HepG2 (cell line): ENCODE data around the gene SLC23A2. TPM values are rescaled to one million over a fixed set of nuclear protein-coding genes. Genes with fewer than 3 reads are reported as not detected.

ENCODE experiments used
- ATAC-seq: fragments of 200-7000 bp; cut with Tn5 transposase; 3 replicates; pipeline ENCODE4 v1.9.1; 2020; ENCODE audit warnings: mild to moderate bottlenecking, moderate library complexity
- BruUV-seq: library from RNA; stranded (reverse); fragments of 400-500 nt; replicated peaks from 2 replicates; lab custom pipeline; 2021; lab: Mats Ljungman, UMichigan
- CTCF ChIA-PET: fragments of 300-600 bp; formaldehyde crosslinking; extraction: SDS; loops from one replicate; lab custom pipeline; 2021; ENCODE audit warnings: low total read pairs, inconsistent platforms, low intra/inter-chr PET ratio; lab: Yijun Ruan, JAX
- POLR2A ChIA-PET: fragments of 350-600 bp; sonication (Branson Sonifier 250); formaldehyde crosslinking; loops from one replicate; lab custom pipeline; 2020; ENCODE audit warnings: antibody characterized with exemption, inconsistent platforms; lab: Yijun Ruan, JAX
- DNase-seq: peaks from one replicate; pipeline ENCODE4 v3.0.0-alpha.2; 2015; ENCODE audit warnings: low spot score
- FAIRE-seq: peaks from 3 replicates; lab custom pipeline; 2011; peaks lifted over from hg19 to GRCh38; lab: Jason Lieb, UNC
- H2AFZ ChIP-seq: one replicate; pipeline ENCODE4 v1.6.1; 2011; ENCODE audit warnings: low read length, inconsistent platforms
- H3K27ac ChIP-seq: fragments of 300-600 bp; 3 replicates; pipeline ENCODE4 v1.8.0; 2011; ENCODE audit warnings: mixed run types, mild to moderate bottlenecking, mixed read lengths, low read length, inconsistent platforms; ENCODE audit not compliant: insufficient read depth; ENCODE audit errors: extremely low read length
- H3K27me3 ChIP-seq, 2 experiments: fragments of 200-600 bp in 1 of 2; 2 replicates in 1 of 2; 3 replicates in 1 of 2; pipeline versions ENCODE4 v1.6.0 to v1.8.0; 2011; ENCODE audit warnings: low read length in 2 of 2, mild to moderate bottlenecking in 2 of 2, moderate library complexity in 2 of 2, inconsistent platforms in 1 of 2; ENCODE audit not compliant: insufficient read depth in 2 of 2, control insufficient read depth in 1 of 2
- H3K36me3 ChIP-seq, 2 experiments: fragments of 200-600 bp in 1 of 2; replicated peaks in 1 of 2; 2 replicates in 1 of 2; 3 replicates in 1 of 2; pipeline versions ENCODE4 v1.5.1 to v1.8.0; 2011; ENCODE audit warnings: low read length in 2 of 2, inconsistent platforms in 1 of 2; ENCODE audit not compliant: insufficient read depth in 2 of 2, control insufficient read depth in 1 of 2
- H3K4me1 ChIP-seq: 2 replicates; pipeline ENCODE4 v1.5.1; 2012; ENCODE audit warnings: low read length, inconsistent platforms; ENCODE audit not compliant: insufficient read depth
- H3K4me2 ChIP-seq: 2 replicates; pipeline ENCODE4 v1.6.0; 2011; ENCODE audit warnings: low read depth, low read length, inconsistent platforms
- H3K4me3 ChIP-seq, 3 experiments: fragments of 200-600 bp in 1 of 3; sonication (generic), shearing (Covaris generic) in 1 of 3; replicated peaks in 1 of 3; 2 replicates each; pipeline ENCODE4 v1.5.1; 2011 to 2016; ENCODE audit warnings: low read length in 3 of 3, inconsistent platforms in 2 of 3, low read depth in 2 of 3, mild to moderate bottlenecking in 2 of 3, control low read depth in 1 of 3, mixed read lengths in 1 of 3; ENCODE audit not compliant: insufficient read depth in 1 of 3
- H3K79me2 ChIP-seq: one replicate; pipeline ENCODE4 v1.6.1; 2011; ENCODE audit warnings: low read length, inconsistent platforms; ENCODE audit not compliant: insufficient read depth
- H3K9ac ChIP-seq: 2 replicates; pipeline ENCODE4 v1.6.0; 2011; ENCODE audit warnings: mild to moderate bottlenecking, low read depth, low read length, inconsistent platforms; ENCODE audit not compliant: insufficient read depth
- H3K9me3 ChIP-seq: 2 replicates; pipeline ENCODE4 v1.5.1; 2012; ENCODE audit warnings: mild to moderate bottlenecking, low read length
- H4K20me1 ChIP-seq: 2 replicates; pipeline ENCODE4 v1.6.0; 2011; ENCODE audit warnings: inconsistent platforms, mild to moderate bottlenecking, low read length, moderate library complexity; ENCODE audit not compliant: insufficient read depth
- ARHGAP35 ChIP-seq: sonication (generic); formaldehyde crosslinking; IDR thresholded peaks from 2 replicates; pipeline ENCODE4 v1.9.0; 2022; ENCODE audit warnings: mild to moderate bottlenecking, inconsistent platforms, moderate library complexity, missing genetic modification reagents, borderline replicate concordance
- CREB1 ChIP-seq, 2 experiments: fragments of 450-650 bp in 1 of 2; IDR thresholded peaks; 2 replicates each; pipeline ENCODE4 v1.6.1; 2016 to 2017; ENCODE audit warnings: control low read depth in 1 of 2, mild to moderate bottlenecking in 1 of 2, missing compliant biosample characterization in 1 of 2, missing genetic modification characterization in 1 of 2
- LCORL ChIP-seq, 2 experiments: fragments of 450-650 bp in 1 of 2; sonication (generic) in 1 of 2; formaldehyde crosslinking in 1 of 2; IDR thresholded peaks; 2 replicates each; pipeline versions ENCODE4 v1.5.0 to v1.6.1; 2017 to 2020; ENCODE audit warnings: antibody characterized with exemption in 1 of 2, missing genetic modification reagents in 1 of 2
- MBNL3 ChIP-seq: fragments of 250-450 bp; sonication (Bioruptor Pico); conservative IDR thresholded peaks from 2 replicates; pipeline ENCODE4 v1.8.0; 2022; ENCODE audit warnings: mild to moderate bottlenecking, inconsistent platforms
- NFE2L2 ChIP-seq: fragments of 150-350 bp; IDR thresholded peaks from 2 replicates; pipeline ENCODE4 v1.6.1; 2014; ENCODE audit warnings: low read length
- ZNF331 ChIP-seq: sonication (generic); formaldehyde crosslinking; IDR thresholded peaks from 2 replicates; pipeline ENCODE4 v1.4.0; 2020; ENCODE audit warnings: missing genetic modification reagents
- ZNF33B ChIP-seq: sonication (generic); formaldehyde crosslinking; IDR thresholded peaks from 2 replicates; pipeline ENCODE4 v1.5.1; 2020; ENCODE audit warnings: mild to moderate bottlenecking, missing genetic modification reagents
- WGBS: methylation state at CpG from one replicate; pipeline ENCODE4 v1.1.6; 2017; ENCODE audit warnings: low lambda C conversion rate; 5-methylcytosine and 5-hydroxymethylcytosine counted together
- in situ Hi-C: cut with HindIII; loops from 2 replicates; pipeline ENCODE4 v1.10.0; 2017; ENCODE audit warnings: low pct_unique_long_range_greater_than_20kb; ENCODE audit not compliant: extremely low pct_ligation_motif_present
- intact Hi-C: fragments of 100-400 bp; cut with micrococcal nuclease; formaldehyde crosslinking; loops from one replicate; pipeline ENCODE4 v1.10.0; 2022; ENCODE audit not compliant: unreplicated experiment
- polyA plus RNA-seq, 8 experiments: library from polyadenylated mRNA; depleted of rRNA in 3 of 8; stranded (reverse) in 7 of 8; unstranded in 1 of 8; fragments of >200 nt; fragmentation: Illumina TruSeq in 4 of 8; extraction: Trizol in 4 of 8; gene quantifications; 2 replicates each; pipeline versions ENCODE4 v1.2.1 to v1.2.3, GENCODE V29; 2011 to 2016; ENCODE audit warnings: low read depth in 4 of 8, missing spikeins in 1 of 8, mixed read lengths in 1 of 8; ENCODE audit not compliant: insufficient read depth in 1 of 8
- total RNA-seq, 5 experiments: library from RNA; depleted of rRNA; stranded (reverse); fragments of >200 nt; fragmentation: Illumina TruSeq; extraction: Trizol; gene quantifications; 2 replicates each; pipeline ENCODE4 v1.2.3, GENCODE V29; 2016; ENCODE audit warnings: low read depth in 1 of 5
- TF ChIP-seq, protein P1 (sequence below): sonication (generic); formaldehyde crosslinking; IDR thresholded peaks from 2 replicates; pipeline ENCODE4 v1.5.0; 2020; ENCODE audit warnings: mild to moderate bottlenecking, missing genetic modification reagents, borderline replicate concordance
- TF ChIP-seq, protein P2 (sequence below), 2 experiments: fragments of 450-650 bp in 1 of 2; sonication (generic) in 1 of 2; formaldehyde crosslinking; IDR thresholded peaks; 2 replicates each; pipeline versions ENCODE4 v1.5.0 to v1.8.0; 2020 to 2022; ENCODE audit warnings: mild to moderate bottlenecking in 1 of 2, missing genetic modification reagents in 1 of 2

SLC23A2 gene
- total and polyA plus RNA-seq, 2 of the 13 experiments (the other 11 are each of a cell fraction or from before 2014, with no cell fraction given): 42.2 to 51.2 TPM

DNA sequence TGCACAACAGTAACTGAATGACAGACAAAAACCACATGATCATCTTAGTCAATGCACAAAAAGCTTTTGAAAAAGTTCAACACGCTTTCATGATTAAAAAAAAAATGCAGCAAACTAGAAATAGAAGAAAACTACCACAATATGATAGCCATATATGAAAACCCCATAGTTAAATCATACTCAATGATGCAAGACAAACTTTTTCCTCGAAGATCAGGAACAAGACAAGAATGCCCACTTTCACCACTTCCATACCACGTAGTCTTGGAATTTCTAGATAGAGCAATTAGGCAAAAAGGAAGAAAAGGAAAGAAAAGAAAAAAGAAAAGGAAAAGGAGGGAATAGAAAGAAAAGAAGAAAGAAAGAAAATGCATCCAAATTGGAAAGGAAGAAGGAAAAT is 44.6 kb upstream of the SLC23A2 start:
- no peak overlapping the region for H3K27ac ChIP-seq
- no peak overlapping the region for H3K4me2 ChIP-seq
- ATAC-seq (no peak), DNase-seq (no peak), FAIRE-seq (no peak)
- in situ Hi-C loops (no loop called here), intact Hi-C loops (no loop called here)
- peaks cover 30% of the 10 kb centered on the region for H3K4me1 ChIP-seq
- H3K27me3 ChIP-seq: no peaks in the 10 kb centered on the region; a peak in 2 of 5 replicates
- H3K9ac ChIP-seq: no peak overlapping the region
- H3K4me3 ChIP-seq: no peak overlapping the region
- no peaks in the 10 kb centered on the region for H3K9me3 ChIP-seq
- no peaks in the 10 kb centered on the region for H3K79me2 ChIP-seq
- no peaks in the 10 kb centered on the region for H4K20me1 ChIP-seq
- no TSS peak for BruUV-seq
- H3K36me3 ChIP-seq: no peaks in the 10 kb centered on the region
- WGBS: 60% methylated on average over 3 of the region's 3 CpGs
- no peak overlapping the region for H2AFZ ChIP-seq
- ChIA-PET POLR2A (no interaction called here), CTCF (no interaction called here)
- no peak for TF ChIP-seq CREB1 (IDR thresholded peaks at IDR 0.05)
- no peak for TF ChIP-seq CREB1 (CRISPR knock-in tag; IDR thresholded peaks at IDR 0.05)
- TF ChIP-seq, protein P1, sequence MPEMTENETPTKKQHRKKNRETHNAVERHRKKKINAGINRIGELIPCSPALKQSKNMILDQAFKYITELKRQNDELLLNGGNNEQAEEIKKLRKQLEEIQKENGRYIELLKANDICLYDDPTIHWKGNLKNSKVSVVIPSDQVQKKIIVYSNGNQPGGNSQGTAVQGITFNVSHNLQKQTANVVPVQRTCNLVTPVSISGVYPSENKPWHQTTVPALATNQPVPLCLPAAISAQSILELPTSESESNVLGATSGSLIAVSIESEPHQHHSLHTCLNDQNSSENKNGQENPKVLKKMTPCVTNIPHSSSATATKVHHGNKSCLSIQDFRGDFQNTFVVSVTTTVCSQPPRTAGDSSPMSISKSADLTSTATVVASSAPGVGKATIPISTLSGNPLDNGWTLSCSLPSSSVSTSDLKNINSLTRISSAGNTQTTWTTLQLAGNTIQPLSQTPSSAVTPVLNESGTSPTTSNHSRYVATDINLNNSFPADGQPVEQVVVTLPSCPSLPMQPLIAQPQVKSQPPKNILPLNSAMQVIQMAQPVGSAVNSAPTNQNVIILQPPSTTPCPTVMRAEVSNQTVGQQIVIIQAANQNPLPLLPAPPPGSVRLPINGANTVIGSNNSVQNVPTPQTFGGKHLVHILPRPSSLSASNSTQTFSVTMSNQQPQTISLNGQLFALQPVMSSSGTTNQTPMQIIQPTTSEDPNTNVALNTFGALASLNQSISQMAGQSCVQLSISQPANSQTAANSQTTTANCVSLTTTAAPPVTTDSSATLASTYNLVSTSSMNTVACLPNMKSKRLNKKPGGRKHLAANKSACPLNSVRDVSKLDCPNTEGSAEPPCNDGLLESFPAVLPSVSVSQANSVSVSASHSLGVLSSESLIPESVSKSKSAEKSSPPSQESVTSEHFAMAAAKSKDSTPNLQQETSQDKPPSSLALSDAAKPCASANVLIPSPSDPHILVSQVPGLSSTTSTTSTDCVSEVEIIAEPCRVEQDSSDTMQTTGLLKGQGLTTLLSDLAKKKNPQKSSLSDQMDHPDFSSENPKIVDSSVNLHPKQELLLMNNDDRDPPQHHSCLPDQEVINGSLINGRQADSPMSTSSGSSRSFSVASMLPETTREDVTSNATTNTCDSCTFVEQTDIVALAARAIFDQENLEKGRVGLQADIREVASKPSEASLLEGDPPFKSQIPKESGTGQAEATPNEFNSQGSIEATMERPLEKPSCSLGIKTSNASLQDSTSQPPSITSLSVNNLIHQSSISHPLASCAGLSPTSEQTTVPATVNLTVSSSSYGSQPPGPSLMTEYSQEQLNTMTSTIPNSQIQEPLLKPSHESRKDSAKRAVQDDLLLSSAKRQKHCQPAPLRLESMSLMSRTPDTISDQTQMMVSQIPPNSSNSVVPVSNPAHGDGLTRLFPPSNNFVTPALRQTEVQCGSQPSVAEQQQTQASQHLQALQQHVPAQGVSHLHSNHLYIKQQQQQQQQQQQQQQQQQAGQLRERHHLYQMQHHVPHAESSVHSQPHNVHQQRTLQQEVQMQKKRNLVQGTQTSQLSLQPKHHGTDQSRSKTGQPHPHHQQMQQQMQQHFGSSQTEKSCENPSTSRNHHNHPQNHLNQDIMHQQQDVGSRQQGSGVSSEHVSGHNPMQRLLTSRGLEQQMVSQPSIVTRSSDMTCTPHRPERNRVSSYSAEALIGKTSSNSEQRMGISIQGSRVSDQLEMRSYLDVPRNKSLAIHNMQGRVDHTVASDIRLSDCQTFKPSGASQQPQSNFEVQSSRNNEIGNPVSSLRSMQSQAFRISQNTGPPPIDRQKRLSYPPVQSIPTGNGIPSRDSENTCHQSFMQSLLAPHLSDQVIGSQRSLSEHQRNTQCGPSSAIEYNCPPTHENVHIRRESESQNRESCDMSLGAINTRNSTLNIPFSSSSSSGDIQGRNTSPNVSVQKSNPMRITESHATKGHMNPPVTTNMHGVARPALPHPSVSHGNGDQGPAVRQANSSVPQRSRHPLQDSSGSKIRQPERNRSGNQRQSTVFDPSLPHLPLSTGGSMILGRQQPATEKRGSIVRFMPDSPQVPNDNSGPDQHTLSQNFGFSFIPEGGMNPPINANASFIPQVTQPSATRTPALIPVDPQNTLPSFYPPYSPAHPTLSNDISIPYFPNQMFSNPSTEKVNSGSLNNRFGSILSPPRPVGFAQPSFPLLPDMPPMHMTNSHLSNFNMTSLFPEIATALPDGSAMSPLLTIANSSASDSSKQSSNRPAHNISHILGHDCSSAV (CRISPR knock-in tag): no peak
- TF ChIP-seq ARHGAP35 (CRISPR knock-in tag): no peak
- TF ChIP-seq NFE2L2: no peak
- no peak for TF ChIP-seq ZNF331
- TF ChIP-seq, protein P2, sequence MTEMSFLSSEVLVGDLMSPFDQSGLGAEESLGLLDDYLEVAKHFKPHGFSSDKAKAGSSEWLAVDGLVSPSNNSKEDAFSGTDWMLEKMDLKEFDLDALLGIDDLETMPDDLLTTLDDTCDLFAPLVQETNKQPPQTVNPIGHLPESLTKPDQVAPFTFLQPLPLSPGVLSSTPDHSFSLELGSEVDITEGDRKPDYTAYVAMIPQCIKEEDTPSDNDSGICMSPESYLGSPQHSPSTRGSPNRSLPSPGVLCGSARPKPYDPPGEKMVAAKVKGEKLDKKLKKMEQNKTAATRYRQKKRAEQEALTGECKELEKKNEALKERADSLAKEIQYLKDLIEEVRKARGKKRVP (CRISPR knock-in tag; IDR thresholded peaks at IDR 0.05): no peak
- no peak for TF ChIP-seq ZNF33B (CRISPR knock-in tag)
- TF ChIP-seq LCORL (IDR thresholded peaks at IDR 0.05): no peak
- TF ChIP-seq LCORL (CRISPR knock-in tag; IDR thresholded peaks at IDR 0.05): no peak
- no peak for TF ChIP-seq MBNL3 (CRISPR knock-in tag)
